Measurements from ENCODE around the gene PALLD.

- TF ChIP-seq GATA3 (IDR thresholded peaks at IDR 0.05; ENCODE audit: low read depth, low read length) (no peak), GATA2 (IDR thresholded peaks at IDR 0.05; ENCODE audit: low read depth, low read length) (no peak)
Observed at GRCh38 chr4:168648929-168649328, 152.1 kb downstream of the PALLD start.
